Activated T-helper 17 cell treated with anti-CD3 and anti-CD28 coated beads, Interleukin-2, amount 50 U/mL, for 72 hours (primary cell): ENCODE measurements around the gene RNU1-3. TPM values are rescaled to one million over a fixed set of nuclear protein-coding genes. Genes with fewer than 3 reads are reported as not detected.
"Not testable (repeated sequence)": the region's sequence is repeated elsewhere in the genome, so short reads cannot be mapped to it uniquely, and the experiment has no call there.

Source experiments
- ATAC-seq: fragments of 150-1000 bp; cut with Tn5 transposase; replicated peaks from 2 replicates; pipeline ENCODE4 v1.10.0; 2021; ENCODE audit warnings: mild to moderate bottlenecking, moderate library complexity
- H3K27ac Mint-ChIP-seq: one replicate; pipeline ENCODE4 v1.8.0; 2022; ENCODE audit warnings: mixed read lengths
- H3K27me3 Mint-ChIP-seq: one replicate; pipeline ENCODE4 v1.8.0; 2022; ENCODE audit warnings: mixed read lengths
- H3K36me3 Mint-ChIP-seq: one replicate; pipeline ENCODE4 v1.8.0; 2022; ENCODE audit warnings: low read depth, mild to moderate bottlenecking, mixed read lengths
- H3K4me1 Mint-ChIP-seq: one replicate; pipeline ENCODE4 v1.8.0; 2022; ENCODE audit warnings: mixed read lengths
- H3K4me3 Mint-ChIP-seq: one replicate; pipeline ENCODE4 v1.8.0; 2022; ENCODE audit warnings: mild to moderate bottlenecking, mixed read lengths
- H3K9me3 Mint-ChIP-seq: one replicate; pipeline ENCODE4 v1.8.0; 2022; ENCODE audit warnings: mixed read lengths
- total RNA-seq, 2 donors: library from RNA; stranded (reverse); gene quantifications; one replicate each; pipeline ENCODE4 v1.2.3, GENCODE V29; 2022

Gene RNU1-3
- total RNA-seq, 2 donors from 2014 or later, result 1,202 to 2,371 TPM

DNA sequence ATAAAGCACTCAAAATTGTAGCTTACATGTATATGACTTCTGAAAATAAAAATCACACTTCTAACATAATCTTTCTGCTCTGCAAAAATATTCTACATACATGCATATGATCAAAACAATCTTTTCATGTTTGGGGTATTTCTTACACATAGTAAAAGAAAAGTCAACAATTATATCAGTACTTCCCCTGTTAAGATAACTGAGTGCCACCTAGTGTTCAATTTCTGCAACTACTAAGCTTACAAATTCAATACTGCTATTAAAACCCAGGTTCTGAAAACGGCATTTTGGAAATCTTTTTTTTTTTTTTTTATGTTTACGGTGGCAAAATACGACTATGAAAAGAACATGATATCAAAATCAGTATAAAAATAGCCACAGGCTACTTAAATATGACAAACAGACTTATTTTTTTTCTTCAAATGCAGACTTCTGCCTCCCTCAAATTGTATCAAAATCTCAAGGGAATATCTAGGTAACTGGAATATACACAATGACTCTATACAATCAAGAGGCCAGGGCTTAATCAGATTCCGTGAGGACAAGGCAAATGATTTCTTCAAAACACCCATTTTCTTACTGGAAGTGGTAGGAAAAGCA lies 18.1 kb upstream of the RNU1-3 start:
- H3K4me1 Mint-ChIP-seq, H3K9me3 Mint-ChIP-seq, H3K36me3 Mint-ChIP-seq: not testable (repeated sequence)

DNA sequence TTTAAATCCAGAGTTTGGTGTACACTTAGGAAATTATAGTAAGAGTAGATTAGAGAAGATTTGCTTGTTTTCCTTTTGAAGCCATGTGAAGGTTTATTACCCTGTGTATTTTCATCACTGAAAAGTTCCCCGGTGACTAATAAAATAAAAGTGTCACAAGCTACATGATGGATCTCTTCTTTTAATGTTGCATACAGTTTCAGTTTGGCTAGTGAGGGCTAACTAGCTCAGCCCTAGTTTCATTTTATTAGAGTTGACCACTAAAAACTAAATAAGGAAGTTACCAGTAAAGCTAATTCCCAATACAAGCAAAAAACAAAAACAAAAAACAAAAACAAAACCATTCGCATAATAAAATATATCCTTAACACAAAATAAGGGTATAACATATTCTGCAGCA lies 17.4 kb upstream of the RNU1-3 start:
- ATAC-seq, H3K4me3 Mint-ChIP-seq, H3K4me1 Mint-ChIP-seq, H3K36me3 Mint-ChIP-seq, H3K27ac Mint-ChIP-seq, H3K9me3 Mint-ChIP-seq: not testable (repeated sequence)
- H3K27me3 Mint-ChIP-seq, result peaks cover 12% of the 10 kb centered on the region

More for the DNA sequence above, 18.1 kb upstream of the RNU1-3 start:
- H3K27me3 Mint-ChIP-seq, H3K4me3 Mint-ChIP-seq, ATAC-seq, H3K27ac Mint-ChIP-seq: not testable (repeated sequence)

DNA sequence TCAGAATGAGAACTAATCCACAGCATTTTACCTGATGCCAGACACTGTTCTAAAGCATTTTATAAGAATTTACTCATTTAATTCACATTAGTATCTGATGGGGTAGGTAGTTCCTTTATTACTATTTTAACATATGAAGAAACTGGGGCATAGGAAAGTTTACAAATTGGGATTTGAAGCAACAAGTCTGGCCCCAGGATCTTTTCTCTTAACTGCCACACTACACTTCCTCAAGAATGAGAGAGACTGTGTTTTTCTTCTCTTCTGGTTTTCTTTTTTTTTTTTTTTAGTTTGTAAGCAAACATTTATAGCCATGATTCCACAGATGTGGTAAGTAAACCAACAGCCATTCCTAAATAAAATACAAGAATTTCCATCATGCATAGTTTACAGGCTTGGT lies 16.1 kb upstream of the RNU1-3 start:
- H3K27ac Mint-ChIP-seq, ATAC-seq, H3K4me3 Mint-ChIP-seq, H3K4me1 Mint-ChIP-seq, H3K36me3 Mint-ChIP-seq, H3K9me3 Mint-ChIP-seq: not testable (repeated sequence)
- peaks cover 20% of the 10 kb centered on the region for H3K27me3 Mint-ChIP-seq

DNA sequence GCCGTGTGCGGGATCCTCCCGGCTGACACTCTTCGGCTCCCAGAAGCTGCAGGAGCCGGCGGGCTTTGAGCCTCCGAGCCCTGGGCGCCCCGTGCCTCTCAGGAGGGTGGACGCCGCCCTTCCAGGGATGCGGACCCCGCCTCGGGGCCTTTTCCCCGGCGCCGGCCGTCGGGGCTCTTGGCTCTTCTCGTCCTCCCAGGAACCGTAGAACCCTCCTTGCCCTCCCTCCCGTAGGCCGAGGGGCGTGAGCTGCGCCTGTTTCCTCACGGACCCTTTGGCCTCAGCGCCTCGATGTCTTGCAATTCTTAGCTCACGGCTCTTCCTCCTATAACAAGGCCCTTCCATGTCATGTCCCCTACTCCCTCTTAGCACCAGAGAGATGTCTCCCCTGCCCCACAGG lies 13.6 kb upstream of the RNU1-3 start:
- not testable (repeated sequence) for H3K9me3 Mint-ChIP-seq, H3K27ac Mint-ChIP-seq, ATAC-seq, H3K4me3 Mint-ChIP-seq
- Mint-ChIP-seq H3K4me1 (peaks cover 16% of the 10 kb centered on the region), H3K27me3 (peaks cover 15% of the 10 kb centered on the region), H3K36me3 (peaks cover 15% of the 10 kb centered on the region)

DNA sequence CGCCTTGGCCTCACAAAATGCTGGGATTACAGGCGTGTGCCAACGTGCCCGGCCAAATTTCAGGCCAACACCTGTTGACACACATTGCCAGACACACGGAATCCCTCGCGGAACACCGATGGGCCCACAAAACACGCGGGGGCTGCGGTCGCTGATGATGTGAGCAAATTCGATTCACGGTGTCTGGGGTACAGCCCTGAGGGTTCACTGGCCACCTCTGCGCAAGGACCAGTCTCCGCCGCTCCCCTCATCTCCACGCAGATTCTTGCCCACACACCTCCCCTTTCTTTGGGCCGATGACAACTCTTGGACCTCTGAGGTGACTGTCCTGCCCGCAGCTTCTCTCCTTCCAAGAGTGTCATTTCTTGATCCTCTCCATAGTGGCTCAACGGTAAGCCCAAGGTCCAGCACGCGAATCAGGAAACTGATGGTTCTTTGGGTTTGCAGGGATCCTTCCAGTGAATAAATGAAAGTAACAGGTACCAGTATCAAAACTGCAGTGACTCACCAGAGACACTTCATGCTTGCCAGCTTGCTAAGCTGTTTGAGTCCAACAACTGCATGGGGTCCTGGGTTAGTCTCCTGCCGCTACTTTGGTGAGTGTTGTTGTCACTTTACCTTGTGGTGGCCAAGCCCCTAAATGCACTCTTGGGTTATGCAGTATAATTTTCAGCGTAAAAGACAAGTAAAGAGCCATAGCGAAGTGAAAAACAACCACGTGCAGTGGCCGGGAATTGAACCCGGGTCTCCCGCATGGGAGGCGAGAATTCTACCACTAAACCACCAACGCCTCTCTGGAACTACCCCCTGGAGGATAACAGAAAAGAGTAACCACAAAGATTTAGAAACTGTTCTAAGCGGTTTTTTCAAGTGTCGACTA lies 11.0 kb upstream of the RNU1-3 start:
- H3K27me3 Mint-ChIP-seq, result peaks cover 15% of the 10 kb centered on the region
- peak; percentile 90 for ATAC-seq
- H3K27ac Mint-ChIP-seq, result peak overlapping the region; percentile 90
- peaks cover 16% of the 10 kb centered on the region for H3K4me1 Mint-ChIP-seq
- H3K36me3 Mint-ChIP-seq, result peaks cover 15% of the 10 kb centered on the region
- peak overlapping the region; percentile 62 for H3K4me3 Mint-ChIP-seq
- H3K9me3 Mint-ChIP-seq, result no peaks in the 10 kb centered on the region

DNA sequence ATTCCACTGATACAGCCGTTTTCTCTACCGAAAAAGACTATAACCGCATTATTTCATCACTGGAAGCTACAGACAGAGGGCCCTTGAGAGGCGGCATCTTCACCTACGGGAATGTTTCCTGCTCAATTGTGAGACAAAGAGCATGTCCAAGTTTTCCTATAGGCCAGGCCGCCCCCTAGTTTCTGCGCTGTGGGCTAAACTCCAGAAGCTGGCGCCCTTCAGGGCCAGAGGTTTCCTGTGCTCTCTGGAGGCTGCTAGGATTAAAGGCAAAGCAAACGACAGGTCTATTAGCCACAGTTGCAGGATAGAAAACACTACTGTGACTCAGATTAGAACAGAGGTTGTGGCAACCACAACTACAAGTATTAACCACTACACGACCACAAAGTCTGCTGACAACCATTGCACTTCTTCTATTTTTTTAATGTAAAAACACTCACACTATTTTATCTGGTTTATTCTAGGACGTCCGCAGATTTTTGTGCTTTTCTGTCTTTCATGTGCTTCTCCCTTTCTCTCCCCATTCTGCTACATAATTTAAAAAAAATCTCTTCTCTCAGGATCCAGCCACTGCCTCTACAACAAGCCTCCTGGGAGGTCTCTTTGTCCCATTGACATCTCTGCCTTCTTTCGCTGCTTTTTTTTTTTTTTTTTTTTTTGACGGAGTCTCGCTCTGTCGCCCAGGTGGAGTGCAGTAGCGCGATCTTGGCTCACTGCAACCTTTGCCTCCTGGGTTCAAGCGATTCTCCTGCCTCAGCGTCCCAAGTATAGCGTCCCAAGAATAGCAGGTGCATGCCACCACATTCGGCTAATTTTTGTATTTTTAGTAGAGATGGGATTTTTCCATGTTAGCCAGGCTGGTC lies 10.1 kb upstream of the RNU1-3 start:
- H3K4me3 Mint-ChIP-seq, result peak overlapping the region; percentile 46
- ATAC-seq, result peak; percentile 73
- H3K27ac Mint-ChIP-seq, result peak overlapping the region; percentile 75
- peaks cover 15% of the 10 kb centered on the region for H3K27me3 Mint-ChIP-seq
- H3K9me3 Mint-ChIP-seq, result not testable (repeated sequence)
- peaks cover 15% of the 10 kb centered on the region for H3K36me3 Mint-ChIP-seq
- peaks cover 16% of the 10 kb centered on the region for H3K4me1 Mint-ChIP-seq

DNA sequence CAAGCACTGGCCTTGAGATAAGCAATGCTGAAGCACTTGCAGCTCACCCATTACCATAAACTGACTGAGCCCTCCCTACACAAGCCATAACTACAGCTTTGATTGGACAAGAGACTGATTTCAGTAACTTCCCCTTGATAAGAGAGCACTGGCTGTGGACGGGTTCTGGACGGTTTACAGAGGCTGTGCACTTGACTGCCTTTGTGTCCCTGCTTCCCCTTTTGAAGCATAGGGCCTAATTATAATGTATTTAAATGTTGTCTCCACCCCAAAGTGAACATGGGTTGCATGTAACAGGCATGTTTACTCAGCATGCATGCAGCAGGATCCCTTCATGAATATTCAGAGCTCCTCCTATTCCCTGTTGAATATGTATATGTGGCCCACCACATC lies 8.4 kb upstream of the RNU1-3 start:
- ATAC-seq, H3K4me3 Mint-ChIP-seq: not testable (repeated sequence)
- H3K4me1 Mint-ChIP-seq, result peaks cover 16% of the 10 kb centered on the region

DNA sequence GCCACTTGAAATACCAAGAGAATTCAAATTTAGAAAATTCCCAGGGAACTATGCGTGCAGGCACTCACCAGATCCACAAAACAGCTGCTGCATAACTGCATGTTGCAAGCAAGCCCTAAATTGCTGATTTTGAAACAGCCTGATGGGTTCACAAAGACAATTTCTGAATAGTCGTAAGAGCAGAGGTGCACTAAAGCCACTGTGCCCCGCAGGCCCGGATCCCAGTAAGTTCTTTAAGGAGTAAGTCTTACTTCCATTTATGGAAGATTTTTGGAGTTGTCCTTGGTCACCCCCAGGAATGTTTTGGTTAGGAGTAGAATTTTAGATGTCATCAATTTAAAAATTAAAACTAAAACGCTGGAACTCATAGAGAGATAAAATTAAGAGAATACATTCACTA lies 7.2 kb upstream of the RNU1-3 start:
- not testable (repeated sequence) for H3K27me3 Mint-ChIP-seq, H3K27ac Mint-ChIP-seq, H3K4me3 Mint-ChIP-seq, ATAC-seq, H3K9me3 Mint-ChIP-seq
- Mint-ChIP-seq H3K4me1 (peaks cover 16% of the 10 kb centered on the region), H3K36me3 (peaks cover 15% of the 10 kb centered on the region)

More for the DNA sequence above, 8.4 kb upstream of the RNU1-3 start:
- H3K9me3 Mint-ChIP-seq, H3K27ac Mint-ChIP-seq: not testable (repeated sequence)
- H3K36me3 Mint-ChIP-seq, result peaks cover 15% of the 10 kb centered on the region
- peaks cover 15% of the 10 kb centered on the region for H3K27me3 Mint-ChIP-seq

DNA sequence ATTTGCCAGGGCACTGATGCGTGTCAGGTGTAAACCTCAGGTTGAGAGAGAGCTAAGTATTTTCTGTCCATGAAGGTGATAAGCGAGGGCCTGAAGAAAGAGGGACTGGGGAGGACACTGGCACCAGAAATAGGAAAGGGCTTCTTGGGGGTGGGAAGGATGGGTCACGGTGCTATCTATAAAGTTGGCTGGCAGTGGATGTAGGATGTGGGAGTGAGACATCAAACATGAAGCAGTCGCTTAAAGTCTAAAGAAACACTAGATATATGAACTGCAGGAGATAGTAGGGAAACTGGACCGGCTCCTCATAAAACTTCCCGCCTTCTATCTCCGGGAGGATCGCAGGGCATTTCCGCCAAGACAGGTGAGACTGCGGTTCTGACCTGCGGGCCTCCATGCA lies 912 bp downstream of the RNU1-3 start:
- H3K4me1 Mint-ChIP-seq, H3K27me3 Mint-ChIP-seq, H3K9me3 Mint-ChIP-seq, ATAC-seq, H3K27ac Mint-ChIP-seq, H3K36me3 Mint-ChIP-seq, H3K4me3 Mint-ChIP-seq: not testable (repeated sequence)

DNA sequence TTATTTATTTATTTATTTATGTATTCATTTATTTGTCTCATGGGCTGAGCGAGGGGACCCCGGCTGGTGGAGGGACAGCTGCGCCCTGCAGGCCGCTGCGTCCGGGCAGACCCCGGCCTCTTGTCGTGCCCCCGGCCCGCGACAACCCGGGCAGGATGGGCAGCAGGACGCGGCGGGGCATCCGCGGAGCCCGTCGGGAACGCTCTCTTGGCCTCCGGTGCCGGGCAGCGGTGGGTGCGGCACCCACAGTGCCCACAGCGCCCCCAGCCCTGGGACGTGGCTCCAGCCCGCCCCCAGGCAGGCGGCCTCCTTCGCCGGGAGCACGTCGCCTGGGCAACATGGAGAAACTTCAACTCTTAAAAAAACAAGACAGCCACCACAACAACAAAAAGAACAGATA lies 8.5 kb downstream of the RNU1-3 start:
- H3K9me3 Mint-ChIP-seq, H3K27ac Mint-ChIP-seq, ATAC-seq, H3K36me3 Mint-ChIP-seq, H3K4me1 Mint-ChIP-seq, H3K27me3 Mint-ChIP-seq, H3K4me3 Mint-ChIP-seq: not testable (repeated sequence)

DNA sequence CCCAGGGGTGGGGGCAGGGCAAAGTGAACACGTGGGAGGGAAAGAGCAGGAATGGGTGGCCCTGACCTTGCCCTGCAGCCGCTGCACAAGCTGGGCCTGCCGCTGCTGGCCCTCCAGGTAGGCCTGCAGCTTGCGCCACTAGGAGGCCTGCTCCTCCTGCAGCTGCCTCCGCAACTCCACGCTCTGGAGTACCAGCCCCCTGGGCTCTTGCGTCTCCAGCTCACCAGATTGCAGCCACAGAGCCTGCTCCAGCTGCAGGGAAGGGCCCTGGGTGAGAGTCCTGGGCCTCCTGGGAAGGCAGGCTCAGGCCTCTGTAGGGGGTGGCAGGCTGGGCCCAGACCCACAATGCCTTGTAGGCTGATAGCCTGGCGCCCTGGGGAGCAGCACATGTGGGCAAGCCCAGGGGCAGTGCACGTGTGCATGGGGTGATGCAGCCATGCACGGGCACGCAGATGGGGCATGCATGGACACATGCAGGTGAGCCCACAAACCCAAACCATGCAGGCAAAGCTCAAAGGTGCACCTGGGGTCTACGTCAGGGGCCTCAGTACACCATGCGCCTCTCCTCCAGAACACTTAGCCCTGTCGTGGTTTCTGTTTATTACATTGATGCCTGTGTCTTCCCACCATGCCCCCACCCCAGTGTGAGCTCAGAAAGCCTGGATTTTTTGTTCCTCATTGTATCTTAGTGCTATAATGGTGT lies 9.6 kb downstream of the RNU1-3 start:
- H3K27me3 Mint-ChIP-seq, H3K27ac Mint-ChIP-seq, H3K9me3 Mint-ChIP-seq, H3K36me3 Mint-ChIP-seq, ATAC-seq, H3K4me3 Mint-ChIP-seq, H3K4me1 Mint-ChIP-seq: not testable (repeated sequence)

DNA sequence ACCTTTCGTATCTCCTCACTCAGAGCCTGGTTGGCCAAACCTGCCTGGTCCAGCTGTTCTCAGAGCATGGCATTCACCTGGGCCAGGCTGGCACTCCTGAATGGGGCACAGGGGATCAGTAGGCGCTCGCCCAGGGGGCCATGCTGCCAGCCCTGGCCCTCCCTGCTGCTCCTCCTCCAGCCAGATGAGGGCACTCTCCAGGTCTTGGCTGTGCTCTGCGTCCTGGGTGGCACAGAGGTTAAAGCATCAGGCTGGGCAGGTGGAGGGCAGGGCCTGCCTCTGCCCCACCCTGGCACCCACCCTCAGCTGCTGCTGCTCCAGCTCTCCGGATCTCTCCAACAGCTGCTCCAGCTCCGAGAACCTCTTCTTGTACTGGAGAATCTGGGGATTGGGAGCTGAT lies 10.2 kb downstream of the RNU1-3 start:
- H3K36me3 Mint-ChIP-seq, H3K27me3 Mint-ChIP-seq, H3K4me3 Mint-ChIP-seq, H3K4me1 Mint-ChIP-seq, H3K27ac Mint-ChIP-seq, H3K9me3 Mint-ChIP-seq: not testable (repeated sequence)
- peak; percentile 62 for ATAC-seq

DNA sequence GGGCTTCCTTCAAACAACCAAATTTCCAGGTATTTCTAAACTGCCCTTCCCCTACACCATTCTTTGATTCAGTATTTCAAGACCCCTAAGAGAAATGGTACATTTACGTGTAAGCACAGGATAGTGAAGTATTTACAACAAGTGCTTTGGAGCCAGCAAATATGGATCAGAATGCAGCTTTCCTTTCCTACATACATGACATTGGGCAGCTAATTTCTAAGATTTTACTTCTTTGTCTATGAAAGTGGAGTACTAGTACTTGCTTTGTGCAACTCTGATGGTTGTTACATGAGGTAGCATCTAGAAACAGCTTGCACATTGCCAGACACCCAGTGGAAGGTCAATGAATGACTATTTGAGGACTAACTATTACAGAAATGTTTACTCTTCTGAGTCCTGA lies 15.2 kb downstream of the RNU1-3 start:
- not testable (repeated sequence) for H3K4me1 Mint-ChIP-seq, H3K4me3 Mint-ChIP-seq, ATAC-seq, H3K9me3 Mint-ChIP-seq, H3K27me3 Mint-ChIP-seq, H3K36me3 Mint-ChIP-seq, H3K27ac Mint-ChIP-seq

DNA sequence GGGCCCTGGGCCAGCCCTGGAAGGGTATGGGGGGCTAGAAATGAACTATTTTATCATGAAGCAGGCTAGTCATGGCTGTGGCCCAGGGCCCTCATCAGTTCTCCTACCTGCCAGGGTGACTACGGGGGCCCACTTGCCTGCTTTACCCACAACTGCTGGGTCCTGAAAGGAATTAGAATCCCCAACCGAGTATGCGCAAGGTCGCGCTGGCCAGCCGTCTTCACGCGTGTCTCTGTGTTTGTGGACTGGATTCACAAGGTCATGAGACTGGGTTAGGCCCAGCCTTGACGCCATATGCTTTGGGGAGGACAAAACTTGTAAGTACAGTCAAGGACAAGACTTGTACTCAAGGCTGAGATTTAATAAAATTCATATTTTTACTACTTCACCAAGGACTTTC lies 16.8 kb downstream of the RNU1-3 start:
- not testable (repeated sequence) for H3K36me3 Mint-ChIP-seq, H3K27ac Mint-ChIP-seq, ATAC-seq, H3K27me3 Mint-ChIP-seq, H3K4me1 Mint-ChIP-seq, H3K9me3 Mint-ChIP-seq, H3K4me3 Mint-ChIP-seq
